AG04450 (cell line): ENCODE results near the gene PRLR. TPM values are rescaled to one million over a fixed set of nuclear protein-coding genes. Genes with fewer than 3 reads are reported as not detected.

ENCODE experiments used
- CTCF ChIA-PET: fragments of 300-600, 350-600 bp; formaldehyde crosslinking; extraction: SDS; loops from one replicate; lab custom pipeline; 2022; ENCODE audit warnings: antibody characterized with exemption, inconsistent platforms; lab: Charles Lee
- POLR2A ChIA-PET: fragments of 350-600 bp; formaldehyde crosslinking; extraction: SDS; loops from one replicate; lab custom pipeline; 2021; ENCODE audit warnings: antibody characterized with exemption, inconsistent platforms; lab: Yijun Ruan, JAX
- DNase-seq: peaks from one replicate; pipeline ENCODE4 v3.0.0-alpha.2; 2011; ENCODE audit warnings: low read depth, low spot score
- H3K27ac ChIP-seq: one replicate; pipeline ENCODE4 v1.5.1; 2012; ENCODE audit warnings: low read depth, low read length, control low read depth
- H3K27me3 ChIP-seq: one replicate; pipeline ENCODE4 v1.6.0; 2012; ENCODE audit warnings: low read length; ENCODE audit not compliant: control insufficient read depth, insufficient read depth
- H3K4me3 ChIP-seq: 2 replicates; pipeline ENCODE4 v1.5.1; 2011; ENCODE audit warnings: mild to moderate bottlenecking, low read depth, low read length, control low read depth
- H3K9me3 ChIP-seq: 2 replicates; pipeline ENCODE4 v1.5.1; 2012; ENCODE audit warnings: low read length; ENCODE audit not compliant: control insufficient read depth, insufficient read depth
- polyA plus RNA-seq: library from polyadenylated mRNA; depleted of rRNA; stranded (reverse); fragments of >200 nt; gene quantifications from 2 replicates; pipeline ENCODE4 v1.2.3, GENCODE V29; 2011
- TF ChIP-seq, protein P1 (sequence below): IDR thresholded peaks from 2 replicates; pipeline ENCODE4 v1.5.1; 2011; ENCODE audit warnings: low read depth, low read length, control low read depth, inconsistent platforms

Gene PRLR
- polyA plus RNA-seq, 1 experiment = not detected

- H3K4me3 ChIP-seq = no peak overlapping the region
- TF ChIP-seq, protein P1, sequence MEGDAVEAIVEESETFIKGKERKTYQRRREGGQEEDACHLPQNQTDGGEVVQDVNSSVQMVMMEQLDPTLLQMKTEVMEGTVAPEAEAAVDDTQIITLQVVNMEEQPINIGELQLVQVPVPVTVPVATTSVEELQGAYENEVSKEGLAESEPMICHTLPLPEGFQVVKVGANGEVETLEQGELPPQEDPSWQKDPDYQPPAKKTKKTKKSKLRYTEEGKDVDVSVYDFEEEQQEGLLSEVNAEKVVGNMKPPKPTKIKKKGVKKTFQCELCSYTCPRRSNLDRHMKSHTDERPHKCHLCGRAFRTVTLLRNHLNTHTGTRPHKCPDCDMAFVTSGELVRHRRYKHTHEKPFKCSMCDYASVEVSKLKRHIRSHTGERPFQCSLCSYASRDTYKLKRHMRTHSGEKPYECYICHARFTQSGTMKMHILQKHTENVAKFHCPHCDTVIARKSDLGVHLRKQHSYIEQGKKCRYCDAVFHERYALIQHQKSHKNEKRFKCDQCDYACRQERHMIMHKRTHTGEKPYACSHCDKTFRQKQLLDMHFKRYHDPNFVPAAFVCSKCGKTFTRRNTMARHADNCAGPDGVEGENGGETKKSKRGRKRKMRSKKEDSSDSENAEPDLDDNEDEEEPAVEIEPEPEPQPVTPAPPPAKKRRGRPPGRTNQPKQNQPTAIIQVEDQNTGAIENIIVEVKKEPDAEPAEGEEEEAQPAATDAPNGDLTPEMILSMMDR = no peak
- no peaks in the 10 kb centered on the region for H3K9me3 ChIP-seq
- ChIA-PET POLR2A (no interaction called here), CTCF (no interaction called here)
- DNase-seq = no peak
- H3K27ac ChIP-seq = no peak overlapping the region
- H3K27me3 ChIP-seq = peaks cover 12% of the 10 kb centered on the region
Measured at GRCh38 chr5:35233601-35234000, 3.3 kb upstream of the PRLR start.

DNA sequence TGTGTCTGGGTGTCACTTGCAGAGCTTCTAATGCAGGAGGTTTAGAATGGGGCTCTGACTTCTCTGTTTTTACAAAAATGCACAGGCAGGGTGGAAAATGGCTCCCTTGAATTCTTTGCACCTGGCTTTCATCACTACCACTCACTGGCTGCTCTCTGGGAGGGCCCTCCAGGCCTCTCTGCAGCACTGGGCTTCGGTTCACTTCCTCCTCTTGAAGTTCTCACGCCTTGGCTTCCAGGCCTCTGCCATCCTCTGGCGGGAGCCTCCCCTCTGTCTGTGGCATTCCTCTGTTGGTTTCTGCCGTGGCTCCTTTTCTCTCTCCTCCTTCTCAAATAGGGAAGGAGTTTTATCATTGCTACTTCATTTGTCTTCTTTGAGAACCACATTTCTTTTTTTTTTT, 2.8 kb upstream of the PRLR start:
- no peak overlapping the region for H3K27ac ChIP-seq
- TF ChIP-seq, protein P1 = no peak
- no peak for DNase-seq
- CTCF ChIA-PET = no interaction called here
- no peak overlapping the region for H3K4me3 ChIP-seq
- POLR2A ChIA-PET = no interaction called here
- no peaks in the 10 kb centered on the region for H3K9me3 ChIP-seq
- peaks cover 17% of the 10 kb centered on the region for H3K27me3 ChIP-seq

GRCh38 chr5:35232124-35232523, 1.8 kb upstream of the PRLR start:
- no peaks in the 10 kb centered on the region for H3K9me3 ChIP-seq
- H3K27ac ChIP-seq = no peak overlapping the region
- POLR2A ChIA-PET = no interaction called here
- no peak for DNase-seq
- CTCF ChIA-PET = no interaction called here
- H3K4me3 ChIP-seq = no peak overlapping the region
- TF ChIP-seq, protein P1 = no peak
- H3K27me3 ChIP-seq = peaks cover 18% of the 10 kb centered on the region

- Histone ChIP-seq H3K4me3 (no peak overlapping the region), H3K27ac (no peak overlapping the region), H3K9me3 (no peaks in the 10 kb centered on the region), H3K27me3 (peaks cover 18% of the 10 kb centered on the region)
- TF ChIP-seq, protein P1 = no peak
- POLR2A ChIA-PET = no interaction called here
- DNase-seq = no peak
- CTCF ChIA-PET = interaction anchor here (1.1 kb wide), 1 partner anchor 695 kb away, joined by 3 read pairs; no protein-coding TSS in a partner anchor
Measured at GRCh38 chr5:35229076-35230037, 930 bp downstream of the PRLR start.

DNA sequence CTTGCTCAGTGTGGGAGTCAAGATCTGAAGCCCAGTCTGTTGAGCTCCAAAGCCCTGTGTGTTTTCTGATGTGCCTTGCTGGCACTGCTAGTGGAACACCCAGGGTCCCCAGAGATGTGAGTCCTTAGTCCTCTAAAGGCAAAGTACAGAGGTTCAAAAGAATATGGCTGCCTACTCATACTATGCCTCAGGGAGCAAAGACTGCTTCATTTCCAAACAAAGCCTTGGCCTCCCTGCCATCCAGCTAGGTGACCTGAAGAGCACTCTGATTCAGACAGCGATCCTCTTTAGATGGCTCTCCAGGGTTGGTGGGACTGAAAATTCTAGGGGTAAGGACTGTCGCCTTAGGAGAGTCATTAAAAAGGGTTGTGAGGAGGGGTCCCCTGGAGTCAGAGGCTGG, 2.0 kb downstream of the PRLR start:
- ChIA-PET CTCF (interaction anchor here (0.8 kb wide), 1 partner anchor 208 kb away, joined by 3 read pairs; no protein-coding TSS in a partner anchor), POLR2A (no interaction called here)
- Histone ChIP-seq H3K4me3 (no peak overlapping the region), H3K27ac (no peak overlapping the region), H3K9me3 (no peaks in the 10 kb centered on the region), H3K27me3 (peaks cover 18% of the 10 kb centered on the region)
- no peak for DNase-seq
- TF ChIP-seq, protein P1 = no peak
